Stimulated activated CD8-positive, alpha-beta memory T cell treated with anti-CD3 and anti-CD28 coated beads, Interleukin-15, amount 100 ng/mL, for 24 hours (primary cell): ENCODE data around the gene CACNA1S.

Experiments
- DNase-seq: peaks from one replicate; pipeline ENCODE4 v3.0.0-alpha.2; 2020; ENCODE audit warnings: low read depth

Gene CACNA1S

DNA sequence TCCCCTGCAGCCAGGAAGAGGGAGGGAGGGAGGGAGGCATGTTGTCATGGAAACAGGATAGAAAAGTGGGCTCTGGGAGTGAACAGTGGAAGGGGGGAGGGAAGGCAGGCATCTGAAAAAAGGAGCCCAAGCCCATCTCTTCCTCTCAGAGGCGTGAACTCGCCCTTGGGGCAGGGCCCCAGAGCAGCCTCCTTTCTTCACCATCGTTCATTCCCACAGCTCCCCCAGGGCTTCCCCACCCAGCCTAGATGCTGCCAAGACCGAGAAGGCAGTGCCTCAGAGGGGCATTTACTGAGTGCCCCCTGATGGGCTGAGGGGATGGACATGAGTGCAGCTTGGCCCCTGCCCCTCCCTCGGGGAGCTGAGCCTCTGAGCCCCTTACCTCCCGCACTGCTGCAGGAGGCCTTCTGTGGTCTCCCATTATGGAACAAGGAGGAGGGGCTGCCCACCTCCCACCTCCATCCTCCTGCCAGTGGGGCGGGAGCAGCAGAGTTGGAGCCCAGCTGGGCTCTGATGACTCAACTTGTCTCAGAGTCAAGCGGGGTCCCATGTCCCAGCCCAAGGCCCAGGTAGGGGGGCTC lies 49.6 kb downstream of the CACNA1S start:
- DNase-seq = no peak

DNA sequence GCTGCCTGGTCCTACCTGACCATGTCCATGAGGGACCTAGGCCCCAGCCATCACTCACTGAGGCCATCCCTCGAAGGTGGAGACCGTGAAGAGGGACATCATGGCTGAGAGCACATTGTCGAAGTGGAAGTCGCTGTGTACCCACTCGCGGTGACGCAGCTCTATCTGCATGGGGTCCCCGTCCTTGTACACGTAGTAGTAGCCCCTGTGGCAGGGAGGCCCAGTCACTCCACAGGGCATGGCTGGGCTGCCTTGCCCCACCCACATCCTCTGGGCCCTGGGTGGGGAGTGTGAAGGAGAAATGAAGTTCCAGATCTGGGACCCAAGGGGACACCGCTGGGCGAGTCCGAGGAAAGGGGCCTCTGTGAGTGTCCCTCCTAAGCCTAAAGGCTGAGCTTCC lies 50.3 kb downstream of the CACNA1S start:
- DNase-seq = no peak

DNA sequence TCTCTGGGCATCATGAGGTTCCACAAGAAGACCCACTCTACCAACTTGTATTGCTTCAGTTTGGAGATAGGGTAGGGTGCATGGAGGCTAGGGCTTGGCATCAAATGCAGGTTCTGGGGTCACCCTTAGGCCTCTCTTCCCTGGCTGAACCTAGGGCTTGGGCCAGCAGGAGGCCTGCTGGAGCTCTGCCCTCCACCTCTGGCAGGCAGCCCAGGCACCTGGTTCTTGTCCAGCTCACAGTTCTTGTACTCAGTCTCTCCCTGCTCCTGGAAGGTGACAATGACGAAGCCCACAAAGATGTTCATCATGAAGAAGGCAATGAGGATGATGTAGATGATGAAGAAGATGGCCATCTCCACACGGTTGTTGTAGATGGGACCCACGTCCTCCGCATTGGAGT lies 51.2 kb downstream of the CACNA1S start:
- no peak for DNase-seq

DNA sequence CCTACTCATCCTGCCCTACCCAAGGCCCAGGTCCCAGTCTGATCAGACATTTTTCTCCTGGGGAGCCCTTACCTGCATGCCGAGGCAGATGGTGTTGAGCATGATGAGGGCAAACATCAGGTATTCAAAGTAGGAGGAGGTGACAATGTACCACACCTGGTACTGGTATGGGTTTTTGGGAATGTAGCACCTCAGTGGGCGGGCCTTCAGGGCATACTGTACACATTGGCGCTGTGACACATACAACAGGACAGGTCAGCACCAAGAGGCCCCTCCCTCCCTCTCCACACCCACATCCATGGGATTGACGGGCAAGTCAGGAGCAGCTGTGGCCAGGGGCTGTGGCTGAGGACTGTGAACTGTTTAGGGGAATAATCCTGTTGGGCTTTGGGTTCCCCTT lies 51.6 kb downstream of the CACNA1S start:
- no peak for DNase-seq

- DNase-seq = no peak
Observed at GRCh38 chr1:201059871-201060555, 52.2 kb downstream of the CACNA1S start.

- no peak for DNase-seq
Observed at GRCh38 chr1:201059401-201059800, 52.8 kb downstream of the CACNA1S start.

DNA sequence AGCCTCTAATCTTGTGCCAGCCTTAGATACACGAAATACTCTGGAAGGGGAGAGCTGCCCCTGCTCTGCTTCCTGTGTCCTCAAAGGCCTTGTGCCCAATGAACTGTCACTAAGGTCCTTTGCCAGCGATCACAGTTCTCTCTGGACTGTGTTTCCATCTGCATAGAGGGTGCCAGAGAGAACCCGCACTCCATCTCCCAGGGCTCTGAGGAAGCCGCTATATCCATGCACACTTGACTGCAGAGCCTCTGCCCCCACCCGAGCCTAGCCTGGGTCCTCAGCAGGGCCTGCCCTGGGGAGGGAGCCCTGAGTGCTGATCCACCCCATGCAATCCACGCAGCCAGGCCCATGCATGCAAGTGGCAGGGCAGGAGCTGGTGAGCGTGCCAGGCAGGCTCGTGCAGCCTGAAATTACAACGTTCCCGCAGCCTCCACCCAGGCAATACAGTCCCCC lies 58.1 kb downstream of the CACNA1S start:
- DNase-seq = no peak

GRCh38 chr1:201053155-201053860 lies 58.9 kb downstream of the CACNA1S start:
- no peak for DNase-seq

DNA sequence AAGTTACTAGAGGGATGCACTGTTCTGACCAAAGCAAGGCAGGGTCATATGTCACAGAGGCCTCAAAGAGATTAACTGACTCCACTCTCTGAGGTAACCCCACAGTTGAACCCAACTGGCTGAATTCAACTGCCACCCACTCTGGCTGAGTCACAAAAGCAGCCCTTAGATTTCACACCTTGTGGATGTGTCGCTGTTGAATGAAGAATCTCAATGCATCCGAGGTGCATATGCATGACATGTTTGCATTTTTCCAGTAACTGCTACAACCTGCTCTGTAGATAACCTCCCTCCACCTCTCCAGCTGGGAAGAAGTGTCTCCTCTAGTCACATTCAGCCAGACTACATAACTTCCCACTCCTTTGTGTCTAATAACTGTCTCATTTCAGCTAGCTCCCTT lies 60.8 kb downstream of the CACNA1S start:
- no peak for DNase-seq

GRCh38 chr1:201050515-201051277 lies 61.5 kb downstream of the CACNA1S start:
- no peak for DNase-seq

DNA sequence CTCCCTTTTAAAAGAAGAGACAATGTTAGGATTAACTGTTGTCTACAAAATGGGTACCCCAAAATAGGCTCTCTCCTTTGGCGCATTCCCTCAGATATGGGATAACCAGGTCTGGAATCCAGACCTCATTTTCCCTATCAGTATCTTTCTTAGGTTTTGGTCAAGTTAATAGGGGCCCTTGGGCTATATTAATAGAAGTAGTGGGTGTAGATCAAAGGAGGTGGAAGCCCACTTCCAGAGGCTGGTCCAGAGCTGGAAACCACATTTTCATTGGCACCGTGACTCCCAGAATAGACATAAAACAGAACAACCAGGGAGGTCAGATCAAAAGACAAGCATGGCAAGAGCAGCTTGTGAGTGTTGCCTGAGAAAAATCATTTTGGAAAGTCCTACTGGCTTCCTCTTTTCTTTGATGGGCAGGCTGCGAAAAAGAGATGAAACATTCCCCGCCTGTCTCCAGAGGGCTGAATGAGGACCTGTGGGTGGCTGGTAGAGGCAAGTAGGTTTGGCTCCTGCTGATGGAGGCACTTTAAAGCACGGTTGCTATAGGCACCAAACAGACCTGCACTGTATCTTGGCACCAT lies 62.9 kb downstream of the CACNA1S start:
- no peak for DNase-seq

- no peak for DNase-seq
Observed at GRCh38 chr1:201048521-201048920, 63.7 kb downstream of the CACNA1S start.

GRCh38 chr1:201044119-201044518 lies 68.1 kb downstream of the CACNA1S start:
- DNase-seq = no peak

GRCh38 chr1:201042779-201043461 lies 69.3 kb downstream of the CACNA1S start:
- DNase-seq = no peak

DNA sequence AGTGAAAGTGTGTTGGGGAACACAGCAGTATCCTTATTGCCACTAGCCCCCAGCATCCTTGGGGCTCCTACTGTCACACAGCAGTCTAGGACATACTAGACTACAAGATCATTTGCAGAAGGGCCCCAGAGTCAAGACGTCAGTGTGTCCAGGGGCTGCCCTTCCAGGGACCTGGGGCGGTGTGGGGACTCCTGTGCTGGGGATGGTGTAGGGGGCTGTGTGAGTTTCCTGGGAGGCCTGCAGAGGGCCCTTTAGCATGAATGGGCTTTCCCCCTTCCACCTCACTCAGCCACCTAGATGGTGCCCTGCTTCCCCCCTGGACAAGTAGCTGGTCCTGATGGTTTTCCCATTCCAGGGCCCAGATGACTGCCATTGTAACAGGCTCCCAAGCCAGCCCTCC lies 71.2 kb downstream of the CACNA1S start:
- DNase-seq = no peak

DNA sequence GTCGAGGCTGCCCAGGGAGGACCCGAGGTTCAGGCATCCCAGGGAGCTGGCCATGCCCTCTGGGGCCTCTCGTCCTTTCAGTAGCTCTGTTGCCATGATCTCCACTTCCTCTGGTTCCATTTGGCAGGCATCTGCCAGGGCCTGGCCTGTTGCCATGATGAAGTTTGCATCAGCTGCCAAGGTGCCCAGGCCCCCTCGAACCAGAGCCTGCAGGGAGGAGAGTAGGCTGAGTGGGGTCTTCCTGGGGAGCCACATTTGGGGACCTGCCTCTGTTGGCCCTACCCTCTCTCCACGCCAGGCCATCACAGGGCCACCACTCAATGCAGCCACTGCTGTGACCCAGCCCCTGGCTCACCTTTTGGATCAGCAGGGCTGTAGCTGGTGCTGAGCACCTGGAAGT lies 72.3 kb downstream of the CACNA1S start:
- DNase-seq = no peak

GRCh38 chr1:201039418-201039817 lies 72.8 kb downstream of the CACNA1S start:
- DNase-seq = no peak

GRCh38 chr1:201038186-201038876 lies 73.9 kb downstream of the CACNA1S start:
- no peak for DNase-seq

- no peak for DNase-seq
Observed at GRCh38 chr1:201036188-201036842, 75.9 kb downstream of the CACNA1S start.

GRCh38 chr1:201034671-201035070 lies 77.6 kb downstream of the CACNA1S start:
- no peak for DNase-seq

DNA sequence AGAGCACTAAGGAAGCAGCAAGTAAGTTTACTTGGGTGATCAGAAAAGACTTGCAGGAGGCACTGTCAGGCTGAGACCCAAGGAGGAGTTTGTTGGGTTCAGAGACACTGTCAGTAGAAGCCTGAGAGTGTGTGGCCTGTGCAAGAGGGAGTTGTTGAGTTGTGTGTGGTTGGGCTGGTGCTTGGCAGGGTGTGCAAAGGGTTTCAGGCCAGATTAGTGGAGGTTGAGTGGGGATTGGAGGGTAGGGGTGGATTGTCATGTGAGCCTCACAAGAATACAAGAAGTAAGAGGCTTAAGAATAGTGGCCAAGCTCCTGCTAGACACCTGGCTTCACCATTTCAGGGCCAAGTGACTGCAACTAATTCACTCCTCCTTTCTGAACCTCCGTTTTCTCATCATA lies 79.8 kb downstream of the CACNA1S start:
- DNase-seq = no peak
